ENCODE results near the gene GARIN5A.
"Not testable (repeated sequence)": the region's sequence is repeated elsewhere in the genome, so short reads cannot be mapped to it uniquely, and the experiment has no call there.

Gene GARIN5A

DNA sequence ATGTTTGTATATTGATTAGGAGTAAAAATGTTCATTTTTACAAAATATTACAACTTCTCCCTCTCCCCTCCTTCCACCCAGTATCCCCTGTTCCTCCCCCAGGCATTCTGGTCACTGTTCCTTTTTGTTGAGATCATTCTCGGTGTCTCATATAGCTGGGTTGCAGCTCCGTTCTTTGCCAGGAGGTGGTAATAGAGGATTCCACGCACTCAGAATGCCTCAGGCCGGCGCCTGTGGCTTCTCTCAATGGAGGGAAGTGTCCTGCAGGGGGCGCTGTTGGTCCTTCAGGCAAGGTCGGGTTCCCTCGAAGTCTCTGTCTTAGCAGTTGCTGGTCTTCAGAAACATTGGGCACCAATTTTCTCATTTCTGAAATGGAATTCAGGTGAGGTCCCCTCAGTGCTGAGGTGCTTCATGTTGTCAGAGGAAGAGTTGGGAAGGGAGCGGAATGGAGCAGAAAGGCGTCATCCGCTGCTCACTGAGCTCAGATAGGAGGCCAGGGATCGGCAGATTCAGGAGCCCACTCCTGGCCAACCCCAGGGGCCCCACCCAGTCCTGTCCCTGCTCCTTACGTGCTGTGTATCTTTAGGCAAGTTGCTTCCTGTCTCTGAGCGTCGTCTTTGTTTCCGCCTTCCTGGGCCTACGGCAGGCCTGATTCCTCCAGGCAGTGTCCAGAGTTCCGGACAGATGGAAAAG lies 10.3 kb upstream of the GARIN5A start:
- DNase-seq = no peak

DNA sequence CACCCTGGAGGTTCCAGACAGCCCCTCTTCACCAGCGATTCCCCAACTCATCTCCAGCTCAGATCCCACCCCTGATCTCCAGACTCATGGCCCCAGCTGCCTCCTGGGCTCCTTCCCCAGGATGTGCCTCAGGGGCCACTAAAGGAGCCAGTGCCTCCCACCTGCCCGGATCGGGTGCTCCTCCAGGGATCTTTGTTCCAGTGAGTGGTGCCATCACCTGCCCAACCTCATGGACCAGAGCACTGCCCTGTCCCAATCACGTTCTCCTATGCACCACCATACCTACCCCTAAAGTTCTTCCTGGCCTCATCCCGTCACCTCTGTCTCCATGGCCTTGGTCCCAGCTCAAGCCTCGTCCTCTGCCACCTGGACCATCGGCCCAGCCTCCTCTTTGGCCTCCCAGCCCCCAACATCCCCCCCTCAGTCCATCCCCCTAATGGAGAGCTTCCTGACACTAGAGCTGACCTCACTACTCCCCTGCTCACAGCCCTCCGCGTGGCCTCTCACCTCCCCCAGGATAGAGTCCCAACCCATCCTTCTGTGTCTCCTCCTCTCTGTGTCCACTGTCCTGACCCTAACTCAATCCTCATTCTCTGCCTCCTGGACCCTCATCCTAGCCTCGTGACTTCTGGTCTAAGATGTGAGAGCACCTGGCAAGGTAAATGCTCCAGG lies 8.8 kb upstream of the GARIN5A start:
- DNase-seq = no peak

DNA sequence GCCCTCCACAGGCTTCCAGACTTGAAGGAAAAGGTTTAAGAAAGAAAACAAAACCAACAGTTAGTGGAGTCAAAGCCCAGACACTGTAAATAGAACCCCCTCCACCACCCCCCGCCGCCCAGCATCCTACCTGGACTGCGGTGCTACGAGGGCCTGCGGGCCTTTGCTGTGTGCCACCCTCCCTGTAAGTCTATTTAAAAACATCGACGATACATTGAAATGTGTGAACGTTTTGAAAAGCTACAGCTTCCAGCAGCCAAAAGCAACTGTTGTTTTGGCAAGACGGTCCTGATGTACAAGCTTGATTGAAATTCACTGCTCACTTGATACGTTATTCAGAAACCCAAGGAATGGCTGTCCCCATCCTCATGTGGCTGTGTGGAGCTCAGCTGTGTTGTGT lies 6.3 kb upstream of the GARIN5A start:
- no peak for DNase-seq

GRCh38 chr19:50482271-50482855 lies 5.7 kb upstream of the GARIN5A start:
- DNase-seq = no peak

GRCh38 chr19:50481351-50482149 lies 4.9 kb upstream of the GARIN5A start:
- no peak for DNase-seq

- DNase-seq = no peak
These were observed 3.8 kb upstream of the GARIN5A start for GRCh38 chr19:50480281-50481111.

DNA sequence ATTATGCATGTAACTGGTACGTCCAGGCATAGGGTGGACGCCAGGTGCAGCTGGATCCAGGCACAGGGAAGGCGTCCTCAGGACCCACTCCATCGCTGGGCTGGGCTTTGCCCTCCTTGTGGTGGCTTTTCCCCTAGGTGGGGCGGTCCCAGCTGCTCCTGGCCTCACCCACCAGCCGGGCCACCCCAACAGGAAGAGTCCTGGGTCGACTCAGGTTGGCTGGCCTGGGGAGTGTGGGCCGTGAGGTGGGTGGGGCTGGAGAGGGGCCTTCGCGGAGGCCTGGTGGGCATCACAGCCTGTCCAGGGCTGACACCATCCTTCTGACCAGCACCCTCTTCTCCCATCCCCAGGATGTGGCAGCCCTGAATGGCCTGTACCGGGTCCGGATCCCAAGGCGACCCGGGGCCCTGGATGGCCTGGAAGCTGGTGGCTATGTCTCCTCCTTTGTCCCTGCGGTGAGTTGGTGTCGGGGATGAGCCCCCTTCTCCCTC lies 3.2 kb upstream of the GARIN5A start:
- DNase-seq = no peak

GRCh38 chr19:50478901-50479715 lies 2.5 kb upstream of the GARIN5A start:
- no peak for DNase-seq

DNA sequence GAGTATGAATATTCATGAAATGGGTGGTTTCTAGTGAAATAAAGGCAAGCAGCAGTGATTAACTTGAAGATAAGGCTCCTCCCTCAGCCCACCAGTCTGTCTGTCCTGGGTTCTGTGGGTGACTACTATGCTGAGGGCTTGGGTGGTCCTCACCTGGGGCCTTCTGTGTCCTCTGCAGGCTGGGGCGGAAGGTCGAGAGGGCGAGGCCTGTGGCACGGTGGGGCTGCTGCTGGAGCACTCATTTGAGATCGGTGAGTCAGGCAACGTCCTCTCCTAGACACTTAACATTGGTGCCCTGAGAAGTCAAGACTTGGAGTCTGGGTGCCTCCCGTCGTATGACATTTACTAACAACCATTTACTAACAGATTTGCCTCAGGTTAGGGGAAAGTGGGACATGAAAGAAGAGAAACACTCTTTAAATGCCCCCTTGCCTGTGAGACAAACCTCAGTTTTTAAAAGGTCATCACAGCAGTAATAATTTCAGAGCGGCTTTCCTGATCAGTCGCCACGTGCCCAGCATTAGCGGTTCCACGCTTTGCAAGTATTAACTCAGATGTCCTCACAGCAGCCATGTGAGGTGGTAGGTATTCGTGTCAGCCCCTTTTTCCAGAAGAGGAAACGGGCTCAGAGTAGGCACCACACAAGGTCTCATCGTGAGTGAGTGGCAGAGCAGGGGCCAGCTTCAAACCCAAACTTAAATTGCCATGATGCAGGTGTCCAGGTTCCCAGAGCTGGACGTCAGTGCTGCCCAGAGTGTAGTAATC lies 1.3 kb upstream of the GARIN5A start:
- DNase-seq = no peak

DNA sequence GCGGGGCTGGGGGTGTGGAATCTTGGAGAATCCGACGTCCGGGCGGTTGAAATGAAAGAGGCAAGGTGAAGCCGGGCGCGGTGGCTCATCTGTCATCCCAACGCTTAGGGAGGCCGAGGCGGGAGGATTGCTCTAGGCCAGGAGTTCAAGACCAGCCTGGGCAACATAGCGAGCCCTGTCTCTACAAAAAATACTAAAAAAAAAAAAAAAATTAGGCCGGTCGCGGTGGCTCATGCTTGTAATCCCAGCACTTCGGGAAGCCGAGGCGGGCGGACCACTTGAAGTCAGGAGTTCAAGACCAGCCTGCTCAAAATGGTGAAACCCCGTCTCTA lies 225 bp upstream of the GARIN5A start:
- DNase-seq = no peak

DNA sequence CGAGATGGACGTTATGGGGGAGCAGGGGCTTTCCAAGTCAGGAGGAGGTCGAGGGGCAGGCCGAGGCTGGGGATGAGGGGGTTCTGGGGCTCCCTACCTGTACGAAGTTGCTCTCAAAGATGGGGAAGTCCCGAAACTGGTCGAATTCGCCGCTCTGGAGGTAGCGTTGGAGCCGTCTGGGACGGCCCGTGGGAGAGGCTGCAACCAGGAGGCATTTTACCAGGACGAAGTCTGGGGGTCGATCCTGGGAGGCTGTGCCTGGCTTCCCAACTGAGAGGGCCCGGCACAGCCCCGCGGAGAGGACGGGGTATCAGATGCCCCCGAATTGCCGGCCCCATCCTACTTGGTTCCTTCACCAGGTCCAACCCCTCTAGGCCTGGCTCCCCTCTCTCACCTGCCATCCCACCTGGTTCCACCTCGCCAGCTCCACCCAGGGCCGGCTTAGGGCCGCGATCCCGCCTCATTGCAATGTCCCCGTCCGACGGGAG lies 868 bp downstream of the GARIN5A start:
- DNase-seq = no peak

- no peak for DNase-seq
These were observed 1.5 kb downstream of the GARIN5A start for GRCh38 chr19:50475101-50475568.

- not testable (repeated sequence) for DNase-seq
These were observed 3.3 kb downstream of the GARIN5A start for GRCh38 chr19:50473336-50473735.

DNA sequence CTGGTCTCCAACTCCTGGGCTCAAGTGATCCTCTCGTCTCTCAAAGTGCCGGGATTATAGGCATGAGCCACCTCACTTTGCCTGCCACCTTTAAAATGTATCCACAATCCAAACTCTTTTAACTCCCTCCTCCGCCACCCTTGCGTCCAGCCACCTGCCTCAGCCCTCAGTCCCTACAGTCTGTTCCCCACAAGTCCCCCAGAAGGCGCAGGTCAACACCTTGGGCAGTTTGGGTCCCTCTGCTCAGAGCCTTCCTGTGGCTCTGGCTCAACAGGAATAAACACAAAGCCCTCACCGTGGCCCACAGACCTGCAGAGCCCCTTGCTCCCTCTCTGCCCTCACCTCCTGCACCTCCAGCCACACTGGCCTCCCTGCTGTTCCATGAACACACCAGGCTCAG lies 7.8 kb downstream of the GARIN5A start:
- no peak for DNase-seq

DNA sequence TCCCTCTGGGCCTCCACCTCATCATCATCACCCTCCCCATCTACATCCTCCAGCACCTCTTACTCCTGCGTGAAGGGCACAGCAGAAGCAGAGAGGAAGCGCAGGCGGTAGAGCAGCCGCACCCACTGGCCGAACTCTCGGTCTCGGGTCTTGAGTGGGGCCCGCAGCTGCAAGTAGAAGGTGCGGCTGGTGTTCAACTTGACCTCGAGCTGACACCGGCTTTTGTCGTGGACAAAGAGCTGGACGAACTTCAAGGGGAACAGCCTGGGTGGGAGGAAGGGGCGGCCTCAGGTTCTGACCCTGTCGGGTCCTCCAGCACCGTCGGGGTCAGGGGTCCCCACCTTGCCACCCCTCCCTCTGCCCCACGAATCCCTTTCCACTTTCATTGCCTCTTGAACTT lies 9.1 kb downstream of the GARIN5A start:
- DNase-seq = no peak

GRCh38 chr19:50466706-50467039 lies 10.0 kb downstream of the GARIN5A start:
- DNase-seq = no peak

- DNase-seq = no peak
These were observed 10.5 kb downstream of the GARIN5A start for GRCh38 chr19:50465986-50466705.

- DNase-seq = no peak
These were observed 11.6 kb downstream of the GARIN5A start for GRCh38 chr19:50465000-50465399.

DNA sequence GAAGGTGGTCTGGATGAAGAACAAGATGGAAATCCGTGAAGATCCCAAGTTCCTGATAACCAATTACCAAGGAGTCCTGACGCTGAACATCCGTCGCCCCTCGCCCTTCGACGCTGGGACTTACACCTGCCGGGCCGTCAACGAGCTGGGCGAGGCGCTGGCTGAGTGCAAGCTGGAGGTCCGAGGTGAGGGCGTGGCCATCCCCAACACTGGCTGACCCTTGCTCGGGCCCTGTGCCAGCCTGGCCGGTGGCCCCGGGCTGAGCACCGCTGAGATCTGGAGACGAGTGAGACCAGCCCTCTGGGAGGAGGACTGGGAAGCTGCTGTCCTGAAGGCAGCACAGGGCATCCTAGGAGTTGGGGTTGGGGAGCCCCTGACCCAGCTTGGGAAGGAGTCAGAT lies 12.3 kb downstream of the GARIN5A start:
- no peak for DNase-seq

DNA sequence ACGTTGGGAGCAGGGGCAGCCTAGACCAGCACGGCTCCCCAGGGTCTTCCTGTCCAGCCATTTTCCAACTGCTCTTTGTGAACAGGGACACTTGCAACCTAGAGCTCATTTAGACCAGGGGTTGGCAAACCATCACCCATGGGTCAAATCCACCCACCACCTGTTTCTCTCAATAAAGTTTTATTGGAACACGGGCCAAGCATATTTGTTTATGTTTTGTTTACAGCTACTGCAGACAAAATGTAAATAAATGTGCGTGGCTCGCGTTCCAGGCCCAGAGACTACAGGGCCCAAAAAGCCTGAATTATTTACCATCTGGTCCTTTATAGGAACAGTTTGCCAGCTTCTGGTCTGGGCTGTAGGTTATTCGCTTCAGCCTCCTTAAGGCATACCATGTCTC lies 13.7 kb downstream of the GARIN5A start:
- no peak for DNase-seq

All from activated CD8-positive, alpha-beta memory T cell treated with anti-CD3 and anti-CD28 coated beads, Interleukin-2, amount 50 U/mL, for 4 hours (primary cell).